HL-60 (cell line): ENCODE results near the gene GALM.
"Not testable (repeated sequence)": the region's sequence is repeated elsewhere in the genome, so short reads cannot be mapped to it uniquely, and the experiment has no call there.

ENCODE experiments used
- GABPA ChIP-seq: IDR thresholded peaks from 2 replicates; pipeline ENCODE4 v1.6.1; 2012; ENCODE audit warnings: low read depth
- POLR2AphosphoS5 ChIP-seq: IDR thresholded peaks from 2 replicates; pipeline ENCODE4 v1.6.1; 2012; ENCODE audit warnings: low read depth
- SPI1 ChIP-seq: IDR thresholded peaks from 2 replicates; pipeline ENCODE4 v1.6.1; 2012; ENCODE audit warnings: low read depth, mild to moderate bottlenecking, borderline replicate concordance
- TF ChIP-seq, protein P1 (sequence below): IDR thresholded peaks from one replicate; pipeline ENCODE4 v1.5.1; 2011; ENCODE audit warnings: low read length, control low read depth, inconsistent platforms; ENCODE audit not compliant: insufficient read depth
- TF ChIP-seq, protein P2 (sequence below): IDR thresholded peaks from 2 replicates; pipeline ENCODE4 v1.6.1; 2012; ENCODE audit warnings: low read depth; ENCODE audit not compliant: insufficient replicate concordance

- not testable (repeated sequence) for TF ChIP-seq SPI1, POLR2AphosphoS5, GABPA
- TF ChIP-seq, protein P1, sequence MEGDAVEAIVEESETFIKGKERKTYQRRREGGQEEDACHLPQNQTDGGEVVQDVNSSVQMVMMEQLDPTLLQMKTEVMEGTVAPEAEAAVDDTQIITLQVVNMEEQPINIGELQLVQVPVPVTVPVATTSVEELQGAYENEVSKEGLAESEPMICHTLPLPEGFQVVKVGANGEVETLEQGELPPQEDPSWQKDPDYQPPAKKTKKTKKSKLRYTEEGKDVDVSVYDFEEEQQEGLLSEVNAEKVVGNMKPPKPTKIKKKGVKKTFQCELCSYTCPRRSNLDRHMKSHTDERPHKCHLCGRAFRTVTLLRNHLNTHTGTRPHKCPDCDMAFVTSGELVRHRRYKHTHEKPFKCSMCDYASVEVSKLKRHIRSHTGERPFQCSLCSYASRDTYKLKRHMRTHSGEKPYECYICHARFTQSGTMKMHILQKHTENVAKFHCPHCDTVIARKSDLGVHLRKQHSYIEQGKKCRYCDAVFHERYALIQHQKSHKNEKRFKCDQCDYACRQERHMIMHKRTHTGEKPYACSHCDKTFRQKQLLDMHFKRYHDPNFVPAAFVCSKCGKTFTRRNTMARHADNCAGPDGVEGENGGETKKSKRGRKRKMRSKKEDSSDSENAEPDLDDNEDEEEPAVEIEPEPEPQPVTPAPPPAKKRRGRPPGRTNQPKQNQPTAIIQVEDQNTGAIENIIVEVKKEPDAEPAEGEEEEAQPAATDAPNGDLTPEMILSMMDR = not testable (repeated sequence)
- TF ChIP-seq, protein P2, sequence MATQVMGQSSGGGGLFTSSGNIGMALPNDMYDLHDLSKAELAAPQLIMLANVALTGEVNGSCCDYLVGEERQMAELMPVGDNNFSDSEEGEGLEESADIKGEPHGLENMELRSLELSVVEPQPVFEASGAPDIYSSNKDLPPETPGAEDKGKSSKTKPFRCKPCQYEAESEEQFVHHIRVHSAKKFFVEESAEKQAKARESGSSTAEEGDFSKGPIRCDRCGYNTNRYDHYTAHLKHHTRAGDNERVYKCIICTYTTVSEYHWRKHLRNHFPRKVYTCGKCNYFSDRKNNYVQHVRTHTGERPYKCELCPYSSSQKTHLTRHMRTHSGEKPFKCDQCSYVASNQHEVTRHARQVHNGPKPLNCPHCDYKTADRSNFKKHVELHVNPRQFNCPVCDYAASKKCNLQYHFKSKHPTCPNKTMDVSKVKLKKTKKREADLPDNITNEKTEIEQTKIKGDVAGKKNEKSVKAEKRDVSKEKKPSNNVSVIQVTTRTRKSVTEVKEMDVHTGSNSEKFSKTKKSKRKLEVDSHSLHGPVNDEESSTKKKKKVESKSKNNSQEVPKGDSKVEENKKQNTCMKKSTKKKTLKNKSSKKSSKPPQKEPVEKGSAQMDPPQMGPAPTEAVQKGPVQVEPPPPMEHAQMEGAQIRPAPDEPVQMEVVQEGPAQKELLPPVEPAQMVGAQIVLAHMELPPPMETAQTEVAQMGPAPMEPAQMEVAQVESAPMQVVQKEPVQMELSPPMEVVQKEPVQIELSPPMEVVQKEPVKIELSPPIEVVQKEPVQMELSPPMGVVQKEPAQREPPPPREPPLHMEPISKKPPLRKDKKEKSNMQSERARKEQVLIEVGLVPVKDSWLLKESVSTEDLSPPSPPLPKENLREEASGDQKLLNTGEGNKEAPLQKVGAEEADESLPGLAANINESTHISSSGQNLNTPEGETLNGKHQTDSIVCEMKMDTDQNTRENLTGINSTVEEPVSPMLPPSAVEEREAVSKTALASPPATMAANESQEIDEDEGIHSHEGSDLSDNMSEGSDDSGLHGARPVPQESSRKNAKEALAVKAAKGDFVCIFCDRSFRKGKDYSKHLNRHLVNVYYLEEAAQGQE = not testable (repeated sequence)
These were observed 23.4 kb upstream of the GALM start for GRCh38 chr2:38642373-38643017.
